ENCODE data around the gene HEXIM1. TPM values are rescaled to one million over a fixed set of nuclear protein-coding genes. Genes with fewer than 3 reads are reported as not detected.
"Not testable (repeated sequence)": the region's sequence is repeated elsewhere in the genome, so short reads cannot be mapped to it uniquely, and the experiment has no call there.

HEXIM1 gene
- total RNA-seq, 1 donor = 11.7 TPM

DNA sequence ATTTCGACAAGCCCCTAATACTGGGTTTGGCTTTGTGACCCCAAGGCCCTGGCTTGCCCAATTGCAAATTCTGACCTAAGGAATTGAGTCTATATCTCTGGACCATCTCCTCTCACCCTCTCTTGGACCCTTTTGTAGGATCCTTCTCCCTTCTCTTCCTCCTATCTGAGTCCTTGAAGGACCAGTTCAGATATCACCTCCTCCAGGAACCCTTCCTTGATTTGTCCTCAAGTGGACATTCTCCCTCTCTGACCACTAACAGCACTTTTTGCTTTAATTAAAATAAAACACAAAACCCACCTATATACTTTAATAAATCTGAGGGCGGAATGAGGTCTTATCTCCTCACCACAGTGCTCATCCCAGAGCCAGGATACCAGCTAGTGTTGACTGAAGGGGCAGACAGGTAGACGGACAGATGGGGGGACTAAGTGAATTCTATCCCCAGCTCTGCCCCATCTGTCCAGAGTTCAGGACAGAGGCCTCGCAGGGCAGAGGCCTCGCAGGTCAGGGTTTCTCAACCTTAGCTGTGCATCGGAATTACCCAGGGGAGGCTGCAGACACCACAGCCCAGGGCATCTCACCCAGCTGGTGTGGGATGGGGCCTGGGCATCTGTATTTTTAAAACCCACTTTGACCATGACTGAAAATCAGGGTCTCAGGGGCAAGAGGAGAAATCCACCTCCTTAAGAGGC is 25.1 kb upstream of the HEXIM1 start:
- TF ChIP-seq, protein P1, sequence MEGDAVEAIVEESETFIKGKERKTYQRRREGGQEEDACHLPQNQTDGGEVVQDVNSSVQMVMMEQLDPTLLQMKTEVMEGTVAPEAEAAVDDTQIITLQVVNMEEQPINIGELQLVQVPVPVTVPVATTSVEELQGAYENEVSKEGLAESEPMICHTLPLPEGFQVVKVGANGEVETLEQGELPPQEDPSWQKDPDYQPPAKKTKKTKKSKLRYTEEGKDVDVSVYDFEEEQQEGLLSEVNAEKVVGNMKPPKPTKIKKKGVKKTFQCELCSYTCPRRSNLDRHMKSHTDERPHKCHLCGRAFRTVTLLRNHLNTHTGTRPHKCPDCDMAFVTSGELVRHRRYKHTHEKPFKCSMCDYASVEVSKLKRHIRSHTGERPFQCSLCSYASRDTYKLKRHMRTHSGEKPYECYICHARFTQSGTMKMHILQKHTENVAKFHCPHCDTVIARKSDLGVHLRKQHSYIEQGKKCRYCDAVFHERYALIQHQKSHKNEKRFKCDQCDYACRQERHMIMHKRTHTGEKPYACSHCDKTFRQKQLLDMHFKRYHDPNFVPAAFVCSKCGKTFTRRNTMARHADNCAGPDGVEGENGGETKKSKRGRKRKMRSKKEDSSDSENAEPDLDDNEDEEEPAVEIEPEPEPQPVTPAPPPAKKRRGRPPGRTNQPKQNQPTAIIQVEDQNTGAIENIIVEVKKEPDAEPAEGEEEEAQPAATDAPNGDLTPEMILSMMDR (IDR thresholded peaks at IDR 0.05; ENCODE audit: insufficient read depth, low read depth, low read length) = no peak

DNA sequence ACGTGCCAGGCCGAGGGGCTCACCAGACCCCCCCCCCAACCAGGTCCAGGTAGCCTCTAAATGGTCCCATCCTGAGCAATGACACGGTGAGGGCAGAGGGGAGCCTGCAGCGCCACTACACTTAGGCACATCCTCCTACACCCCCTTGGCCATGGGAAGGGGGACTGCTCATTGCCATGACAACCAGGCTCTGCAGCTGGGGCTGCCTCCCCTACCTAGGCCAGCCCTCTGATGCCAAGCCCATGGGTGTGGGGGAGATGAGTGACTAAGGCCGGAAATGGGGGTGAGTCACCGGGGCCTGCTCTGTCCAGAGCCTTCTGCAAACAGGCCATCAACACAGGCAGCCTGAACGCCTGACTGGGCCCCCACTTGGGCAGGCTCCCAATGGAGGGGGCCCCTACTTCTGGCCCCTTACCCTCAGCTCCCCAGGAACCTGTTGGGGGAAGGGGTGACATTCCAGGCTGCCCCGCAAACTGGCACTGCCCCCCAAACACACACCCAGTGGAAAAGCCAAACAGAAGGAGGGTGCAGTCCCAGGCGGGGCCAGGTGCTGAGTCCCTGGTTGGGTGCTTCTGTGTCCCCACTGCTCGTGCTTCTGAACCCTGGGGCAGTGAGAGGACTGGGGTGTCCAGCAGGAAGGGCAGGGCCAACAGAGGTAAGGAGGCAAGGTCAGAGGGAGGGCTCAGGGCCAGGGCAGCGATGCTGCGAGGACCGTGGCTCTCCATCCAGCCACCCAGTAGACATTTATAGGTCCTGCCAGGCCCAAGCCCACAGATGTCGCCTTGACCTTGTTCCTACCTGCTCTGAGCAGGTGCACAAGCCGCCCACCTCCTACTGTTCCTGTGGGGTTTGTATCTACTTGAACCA is 24.1 kb upstream of the HEXIM1 start:
- DNase-seq (ENCODE audit: low read depth) = peak; percentile 89
- H3K4me3 ChIP-seq (ENCODE audit: low read depth, low read length) = no peak overlapping the region

More for the DNA sequence above, 25.1 kb upstream of the HEXIM1 start:
- no peak for DNase-seq (ENCODE audit: low read depth)
- no peak overlapping the region for H3K4me3 ChIP-seq (ENCODE audit: low read depth, low read length)

DNA sequence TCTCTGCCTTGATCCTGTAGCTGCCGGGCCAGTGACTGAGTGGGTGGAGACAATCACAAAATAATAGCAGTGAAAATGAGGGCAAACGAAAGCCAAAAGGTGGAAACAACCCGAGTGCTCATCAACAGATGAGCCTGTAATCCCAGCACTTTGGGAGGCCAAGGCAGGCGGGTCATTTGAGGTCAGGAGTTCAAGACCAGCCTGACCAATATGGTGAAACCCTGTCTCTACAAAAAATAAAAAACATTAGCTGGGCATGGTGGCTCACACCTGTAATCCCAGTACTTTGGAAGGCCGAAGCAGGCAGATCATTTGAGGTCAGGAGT is 23.5 kb upstream of the HEXIM1 start:
- DNase-seq (ENCODE audit: low read depth); H3K4me3 ChIP-seq (ENCODE audit: low read depth, low read length): not testable (repeated sequence)

More for the DNA sequence above, 24.1 kb upstream of the HEXIM1 start:
- TF ChIP-seq, protein P1 (IDR thresholded peaks at IDR 0.05; ENCODE audit: insufficient read depth, low read depth, low read length) = no peak

- DNase-seq (ENCODE audit: low read depth) = no peak
- TF ChIP-seq, protein P1 (IDR thresholded peaks at IDR 0.05; ENCODE audit: insufficient read depth, low read depth, low read length) = no peak
- H3K4me3 ChIP-seq (ENCODE audit: low read depth, low read length) = no peak overlapping the region
Measured at GRCh38 chr17:45125509-45125908, 22.8 kb upstream of the HEXIM1 start.

- no peak overlapping the region for H3K4me3 ChIP-seq (ENCODE audit: low read depth, low read length)
- DNase-seq (ENCODE audit: low read depth) = no peak
- TF ChIP-seq, protein P1 (IDR thresholded peaks at IDR 0.05; ENCODE audit: insufficient read depth, low read depth, low read length) = no peak
Measured at GRCh38 chr17:45127207-45127547, 21.1 kb upstream of the HEXIM1 start.

DNA sequence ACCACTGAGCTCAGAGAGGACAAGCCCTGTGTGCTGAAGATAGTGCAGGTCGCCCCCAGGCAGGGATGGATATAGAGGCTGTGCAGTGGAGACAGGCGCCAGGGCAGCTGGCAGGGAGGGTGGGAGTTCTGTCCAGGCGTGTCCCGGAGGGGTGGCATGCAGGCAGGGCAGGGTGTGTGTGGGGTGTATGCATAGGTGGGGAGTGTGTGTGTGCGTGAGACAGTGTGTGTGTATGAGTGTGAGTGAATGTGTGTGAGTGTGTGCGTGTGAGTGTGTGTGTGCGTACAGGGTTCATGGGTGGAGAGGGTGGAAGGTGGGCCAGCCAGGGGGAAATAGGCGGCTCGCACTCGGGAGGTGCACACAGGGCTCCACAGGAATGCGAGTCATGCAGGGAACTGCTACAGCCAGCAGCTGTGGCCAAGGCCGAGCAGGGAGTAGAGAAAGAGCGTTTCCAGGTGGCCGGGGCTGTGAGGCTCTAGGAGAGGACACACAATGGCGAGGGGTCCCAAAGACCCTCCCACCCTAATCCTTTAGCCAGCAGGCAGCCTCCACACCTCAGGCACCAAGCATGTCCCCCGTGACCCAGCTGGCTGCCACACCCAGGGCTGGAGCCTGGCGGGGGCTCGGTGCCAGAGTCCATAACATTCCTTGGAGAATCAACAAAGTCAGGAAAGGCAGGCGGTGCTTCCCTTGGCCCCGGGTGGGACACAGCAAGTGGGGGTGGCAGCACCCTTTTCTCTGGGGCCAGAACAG is 20.6 kb upstream of the HEXIM1 start:
- H3K4me3 ChIP-seq (ENCODE audit: low read depth, low read length) = no peak overlapping the region
- TF ChIP-seq, protein P1 (IDR thresholded peaks at IDR 0.05; ENCODE audit: insufficient read depth, low read depth, low read length) = no peak
- DNase-seq (ENCODE audit: low read depth) = peak; percentile 53

- TF ChIP-seq, protein P1 (IDR thresholded peaks at IDR 0.05; ENCODE audit: insufficient read depth, low read depth, low read length) = no peak
- no peak for DNase-seq (ENCODE audit: low read depth)
- H3K4me3 ChIP-seq (ENCODE audit: low read depth, low read length) = no peak overlapping the region
Measured at GRCh38 chr17:45128331-45128730, 19.9 kb upstream of the HEXIM1 start.

Measured in fibroblast of villous mesenchyme (primary cell).